ENCODE measurements around the gene FEM1A. TPM values are rescaled to one million over a fixed set of nuclear protein-coding genes. Genes with fewer than 3 reads are reported as not detected.
"Not testable (repeated sequence)": the region's sequence is repeated elsewhere in the genome, so short reads cannot be mapped to it uniquely, and the experiment has no call there.

Gene FEM1A
- total and polyA plus RNA-seq, 5 donors from 2014 or later = 2.2 to 11.9 (median 2.9) TPM

DNA sequence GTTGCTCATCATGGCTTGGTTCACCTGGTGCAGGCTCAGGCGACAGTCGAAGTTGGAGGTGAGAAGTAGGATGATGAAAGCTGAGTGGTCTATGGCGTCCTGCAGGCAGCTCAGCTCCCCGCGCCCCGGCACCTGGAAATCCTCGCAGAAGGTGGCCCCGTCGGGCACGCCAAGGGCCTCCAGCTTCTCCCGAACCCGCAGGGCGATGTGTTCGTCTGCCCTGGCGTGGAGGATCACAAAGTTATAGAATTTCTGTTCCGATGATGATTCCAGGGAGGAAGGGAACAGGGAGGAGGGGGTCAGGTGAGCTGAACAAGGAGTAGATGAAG lies 25.4 kb downstream of the FEM1A start:
- Mint-ChIP-seq H3K27ac (no peak overlapping the region), H3K36me3 (peaks cover 14% of the 10 kb centered on the region), H3K9me3 (no peaks in the 10 kb centered on the region), H3K4me3 (no peak overlapping the region), H3K4me1 (peaks cover 0 to 22% (median 7%) of the 10 kb centered on the region in 4 donors), H3K27me3 (peaks cover 5% of the 10 kb centered on the region)
- Histone ChIP-seq H3K27me3 (ENCODE audit: control insufficient read depth, insufficient read depth, low read length) (no peaks in the 10 kb centered on the region), H3K9me3 (ENCODE audit: control insufficient read depth in 2 of 2, low read length in 2 of 2) (no peaks in the 10 kb centered on the region), H3K4me1 (ENCODE audit: control insufficient read depth, insufficient read depth, low read length, poor library complexity, severe bottlenecking) (peaks cover 7% of the 10 kb centered on the region), H3K36me3 (ENCODE audit: control insufficient read depth, insufficient read depth, low read length) (peaks cover 12% of the 10 kb centered on the region), H3K27ac (ENCODE audit: insufficient read depth, low read length, poor library complexity, severe bottlenecking) (no peak overlapping the region), H3K4me3 (ENCODE audit: low read depth, low read length) (no peak overlapping the region)
- no peak for ATAC-seq (ENCODE audit: low read depth in 2 of 2)
- DNase-seq = no peak

DNA sequence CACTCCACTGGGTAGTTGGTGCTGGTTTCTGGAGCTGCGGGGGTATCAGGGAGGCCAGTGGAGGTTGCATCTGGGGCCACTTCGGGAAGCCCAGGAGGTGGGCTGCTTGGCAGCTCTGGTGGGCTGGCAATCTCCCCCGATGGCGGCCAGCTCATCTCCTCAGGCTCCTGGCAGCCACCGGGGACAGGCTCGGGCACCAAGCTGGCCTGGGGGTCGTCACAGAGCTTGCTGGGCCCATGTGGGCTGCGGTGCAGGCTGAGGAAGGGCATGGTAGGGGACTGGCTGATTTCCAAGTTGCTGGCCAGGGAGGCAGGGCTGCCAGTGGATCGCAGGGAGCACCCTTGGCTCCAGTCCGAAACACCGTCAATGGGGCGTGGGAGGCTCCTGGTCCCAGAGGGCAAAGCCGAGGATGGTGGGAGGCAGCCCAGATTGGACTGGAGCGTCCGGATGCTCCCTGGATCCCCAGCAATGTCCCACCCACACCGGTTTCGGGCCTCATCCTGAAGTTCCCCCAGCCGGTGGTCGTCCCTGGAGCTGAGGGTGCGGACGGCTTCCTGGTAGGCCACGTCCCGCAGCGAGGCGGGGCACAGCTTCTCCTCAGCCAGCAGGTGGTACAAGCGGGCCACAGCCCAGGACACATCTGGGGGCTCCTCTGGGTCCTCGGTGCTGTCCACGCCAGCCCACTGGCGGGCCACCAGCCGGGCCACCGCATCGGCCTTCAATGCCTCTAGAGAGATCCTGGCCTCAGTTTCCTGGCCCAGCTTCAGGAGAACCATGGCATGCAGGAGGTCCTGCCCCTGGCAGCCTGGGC lies 26.1 kb downstream of the FEM1A start:
- Histone ChIP-seq H3K36me3 (ENCODE audit: control insufficient read depth, insufficient read depth, low read length) (peaks cover 14% of the 10 kb centered on the region), H3K27ac (ENCODE audit: insufficient read depth, low read length, poor library complexity, severe bottlenecking) (no peak overlapping the region), H3K4me1 (ENCODE audit: control insufficient read depth, insufficient read depth, low read length, poor library complexity, severe bottlenecking) (peaks cover 7% of the 10 kb centered on the region), H3K27me3 (ENCODE audit: control insufficient read depth, insufficient read depth, low read length) (no peaks in the 10 kb centered on the region), H3K4me3 (ENCODE audit: low read depth, low read length) (no peak overlapping the region), H3K9me3 (ENCODE audit: control insufficient read depth in 2 of 2, low read length in 2 of 2) (no peaks in the 10 kb centered on the region)
- H3K27ac Mint-ChIP-seq = no peak overlapping the region
- H3K4me1 Mint-ChIP-seq = peaks cover 0 to 19% (median 7%) of the 10 kb centered on the region in 4 donors
- peaks cover 17% of the 10 kb centered on the region for H3K36me3 Mint-ChIP-seq
- H3K9me3 Mint-ChIP-seq = no peaks in the 10 kb centered on the region
- DNase-seq (no peak), ATAC-seq (ENCODE audit: low read depth in 2 of 2) (no peak)
- H3K4me3 Mint-ChIP-seq = no peak overlapping the region
- H3K27me3 Mint-ChIP-seq = peaks cover 5% of the 10 kb centered on the region

DNA sequence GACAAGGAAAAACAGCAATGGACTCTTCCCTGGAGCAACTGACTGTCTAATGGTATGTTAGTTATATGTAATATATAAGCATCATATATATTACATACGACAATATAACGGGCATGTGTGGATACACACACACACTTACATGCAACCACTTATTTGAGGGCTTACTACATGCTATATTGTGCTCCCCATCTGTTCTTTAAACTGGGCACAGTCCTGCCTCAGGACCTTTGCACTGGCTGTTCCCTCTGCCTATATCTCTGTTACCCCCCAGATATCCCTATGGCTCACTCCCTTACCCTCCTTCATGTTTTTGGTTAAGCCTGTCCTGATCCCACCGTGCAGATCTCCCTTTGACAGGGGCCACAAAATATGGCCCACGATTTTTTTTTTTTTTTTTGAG lies 29.7 kb downstream of the FEM1A start:
- Mint-ChIP-seq H3K27ac (peak overlapping the region in 1 of 3 donors; percentile 26), H3K4me3 (no peak overlapping the region), H3K27me3 (no peaks in the 10 kb centered on the region), H3K36me3 (peaks cover 18% of the 10 kb centered on the region), H3K9me3 (no peaks in the 10 kb centered on the region), H3K4me1 (peaks cover 0 to 5% (median 1%) of the 10 kb centered on the region in 4 donors)
- Histone ChIP-seq H3K27ac (ENCODE audit: insufficient read depth, low read length, poor library complexity, severe bottlenecking) (no peak overlapping the region), H3K9me3 (ENCODE audit: control insufficient read depth in 2 of 2, low read length in 2 of 2) (no peaks in the 10 kb centered on the region), H3K27me3 (ENCODE audit: control insufficient read depth, insufficient read depth, low read length) (no peaks in the 10 kb centered on the region), H3K4me3 (ENCODE audit: low read depth, low read length) (no peak overlapping the region), H3K36me3 (ENCODE audit: control insufficient read depth, insufficient read depth, low read length) (peaks cover 15% of the 10 kb centered on the region), H3K4me1 (ENCODE audit: control insufficient read depth, insufficient read depth, low read length, poor library complexity, severe bottlenecking) (no peaks in the 10 kb centered on the region)
- ATAC-seq (ENCODE audit: low read depth in 2 of 2) (no peak), DNase-seq (no peak)

DNA sequence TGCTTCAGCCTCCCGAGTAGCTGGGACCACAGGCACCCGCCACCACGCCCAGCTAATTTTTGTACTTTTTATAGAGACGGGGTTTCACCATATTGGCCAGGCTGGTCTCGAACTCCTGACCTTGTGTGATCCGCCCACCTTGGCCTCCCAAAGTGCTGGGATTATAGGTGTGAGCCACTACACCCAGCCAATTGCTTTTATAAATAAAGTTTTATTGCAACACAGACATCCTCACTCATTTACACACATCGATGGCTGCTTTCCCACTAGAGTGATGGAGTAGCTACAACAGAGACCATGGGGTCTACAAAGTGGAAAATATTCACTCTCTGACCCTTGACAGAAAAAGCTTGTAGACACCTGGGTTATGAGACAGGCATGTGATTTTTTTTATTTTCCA lies 30.8 kb downstream of the FEM1A start:
- not testable (repeated sequence) for H3K27ac ChIP-seq (ENCODE audit: insufficient read depth, low read length, poor library complexity, severe bottlenecking); H3K27ac Mint-ChIP-seq; H3K4me3 Mint-ChIP-seq; H3K9me3 Mint-ChIP-seq; H3K4me3 ChIP-seq (ENCODE audit: low read depth, low read length); H3K27me3 ChIP-seq (ENCODE audit: control insufficient read depth, insufficient read depth, low read length); H3K9me3 ChIP-seq (ENCODE audit: control insufficient read depth in 2 of 2, low read length in 2 of 2); DNase-seq; H3K4me1 Mint-ChIP-seq; ATAC-seq (ENCODE audit: low read depth in 2 of 2); H3K27me3 Mint-ChIP-seq; H3K4me1 ChIP-seq (ENCODE audit: control insufficient read depth, insufficient read depth, low read length, poor library complexity, severe bottlenecking)
- H3K36me3 ChIP-seq (ENCODE audit: control insufficient read depth, insufficient read depth, low read length) = peaks cover 15% of the 10 kb centered on the region
- H3K36me3 Mint-ChIP-seq = peaks cover 14% of the 10 kb centered on the region

DNA sequence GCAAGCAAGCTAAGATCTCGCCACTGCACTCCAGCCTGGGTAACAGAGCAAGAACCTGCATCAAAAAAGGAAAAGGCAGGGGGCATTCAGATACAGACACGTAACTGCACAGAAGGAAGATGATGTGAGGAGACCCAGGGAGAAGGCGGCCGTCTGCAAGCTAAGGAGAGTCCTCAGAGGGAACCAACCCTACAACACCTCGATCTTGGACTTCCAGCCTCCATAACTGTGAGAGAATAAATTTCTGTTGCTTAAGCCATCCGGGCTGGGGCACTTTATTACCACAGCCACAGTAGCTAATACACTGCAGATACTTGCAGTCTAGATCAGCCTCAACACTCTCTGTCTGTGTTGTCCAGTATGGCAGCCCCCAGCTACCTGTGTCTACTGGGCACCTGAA lies 32.0 kb downstream of the FEM1A start:
- no peaks in the 10 kb centered on the region for H3K9me3 ChIP-seq (ENCODE audit: control insufficient read depth in 2 of 2, low read length in 2 of 2)
- Mint-ChIP-seq H3K4me3 (no peak overlapping the region), H3K27ac (no peak overlapping the region), H3K27me3 (no peaks in the 10 kb centered on the region), H3K36me3 (peaks cover 7% of the 10 kb centered on the region), H3K4me1 (peaks cover 0 to 12% (median 2%) of the 10 kb centered on the region in 4 donors), H3K9me3 (no peaks in the 10 kb centered on the region)
- H3K27me3 ChIP-seq (ENCODE audit: control insufficient read depth, insufficient read depth, low read length) = no peaks in the 10 kb centered on the region
- H3K36me3 ChIP-seq (ENCODE audit: control insufficient read depth, insufficient read depth, low read length) = peaks cover 6% of the 10 kb centered on the region
- H3K4me1 ChIP-seq (ENCODE audit: control insufficient read depth, insufficient read depth, low read length, poor library complexity, severe bottlenecking) = no peaks in the 10 kb centered on the region
- no peak overlapping the region for H3K4me3 ChIP-seq (ENCODE audit: low read depth, low read length)
- H3K27ac ChIP-seq (ENCODE audit: insufficient read depth, low read length, poor library complexity, severe bottlenecking) = no peak overlapping the region
- DNase-seq = no peak
- no peak for ATAC-seq (ENCODE audit: low read depth in 2 of 2)

DNA sequence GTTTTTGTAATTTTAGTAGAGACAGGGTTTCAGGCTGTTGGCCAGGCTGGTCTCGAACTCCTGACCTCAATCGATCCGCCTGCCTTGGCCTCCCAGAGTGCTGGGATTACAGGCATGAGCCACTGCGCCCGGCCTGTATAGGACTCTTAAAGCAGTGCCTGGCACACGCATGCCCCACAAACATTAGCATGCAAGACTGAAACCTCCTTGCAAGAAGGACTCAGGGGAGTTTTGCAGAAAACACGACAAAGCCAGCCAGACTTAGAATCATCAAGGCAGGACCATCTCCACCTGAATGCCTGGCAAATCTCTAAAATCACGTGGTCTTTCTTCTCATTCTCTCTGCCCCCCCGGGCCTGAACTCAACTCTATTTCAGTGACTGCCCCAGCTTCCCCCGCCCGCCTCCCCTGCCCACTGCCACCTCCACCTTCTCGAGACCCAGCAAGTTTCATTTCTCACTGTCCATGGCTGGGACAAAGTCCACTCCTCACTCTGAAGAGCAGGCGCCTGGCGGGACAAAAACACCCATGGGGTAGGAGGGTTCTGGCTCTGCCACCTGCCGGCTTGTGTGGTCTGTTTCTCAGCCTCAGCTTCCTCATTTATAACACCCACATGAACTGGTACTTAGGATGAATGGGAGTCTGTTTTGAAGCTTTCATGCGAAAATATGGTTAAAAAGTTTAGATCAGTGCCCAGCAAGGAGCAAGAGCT lies 37.6 kb downstream of the FEM1A start:
- Mint-ChIP-seq H3K9me3 (no peaks in the 10 kb centered on the region), H3K27me3 (no peaks in the 10 kb centered on the region), H3K27ac (peak overlapping the region; percentile 77 to 91 (median 83)), H3K4me3 (peak overlapping the region; percentile 66 to 86 (median 82)), H3K4me1 (peaks cover 0 to 34% (median 17%) of the 10 kb centered on the region in 4 donors), H3K36me3 (no peaks in the 10 kb centered on the region)
- no peaks in the 10 kb centered on the region for H3K36me3 ChIP-seq (ENCODE audit: control insufficient read depth, insufficient read depth, low read length)
- peak in 1 of 3 donors; percentile 20 for DNase-seq
- H3K4me1 ChIP-seq (ENCODE audit: control insufficient read depth, insufficient read depth, low read length, poor library complexity, severe bottlenecking) = peaks cover 27% of the 10 kb centered on the region
- peak overlapping the region; percentile 10 for H3K4me3 ChIP-seq (ENCODE audit: low read depth, low read length)
- no peaks in the 10 kb centered on the region for H3K27me3 ChIP-seq (ENCODE audit: control insufficient read depth, insufficient read depth, low read length)
- no peaks in the 10 kb centered on the region for H3K9me3 ChIP-seq (ENCODE audit: control insufficient read depth in 2 of 2, low read length in 2 of 2)
- peak overlapping the region; percentile 60 for H3K27ac ChIP-seq (ENCODE audit: insufficient read depth, low read length, poor library complexity, severe bottlenecking)
- ATAC-seq (ENCODE audit: low read depth in 2 of 2) = no peak

DNA sequence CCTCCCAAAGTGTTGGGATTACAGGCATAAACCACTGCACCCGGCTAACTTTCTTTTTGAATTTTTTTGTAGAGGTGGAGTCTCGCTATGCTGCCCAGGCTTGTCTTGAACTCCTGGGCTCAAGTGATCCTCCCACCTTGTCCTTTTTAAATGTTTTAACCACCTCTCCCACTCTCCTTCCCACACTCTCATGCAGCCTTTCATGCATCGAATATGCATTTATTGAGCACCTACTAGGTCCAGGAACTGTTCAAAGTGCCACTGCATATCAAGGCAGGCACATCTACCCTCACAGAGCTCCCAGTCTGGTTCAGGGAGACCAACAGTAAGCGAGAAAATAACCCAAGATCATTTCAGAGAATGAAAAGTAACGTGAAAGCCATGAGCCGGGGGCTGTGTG lies 38.8 kb downstream of the FEM1A start:
- no peaks in the 10 kb centered on the region for H3K27me3 ChIP-seq (ENCODE audit: control insufficient read depth, insufficient read depth, low read length)
- H3K4me1 ChIP-seq (ENCODE audit: control insufficient read depth, insufficient read depth, low read length, poor library complexity, severe bottlenecking) = peaks cover 27% of the 10 kb centered on the region
- Mint-ChIP-seq H3K4me1 (peaks cover 0 to 34% (median 17%) of the 10 kb centered on the region in 4 donors), H3K36me3 (no peaks in the 10 kb centered on the region), H3K27me3 (no peaks in the 10 kb centered on the region), H3K4me3 (peak overlapping the region; percentile 92 to 94 (median 94)), H3K9me3 (no peaks in the 10 kb centered on the region), H3K27ac (peak overlapping the region; percentile 90 to 93 (median 93))
- peak overlapping the region; percentile 88 for H3K4me3 ChIP-seq (ENCODE audit: low read depth, low read length)
- H3K9me3 ChIP-seq (ENCODE audit: control insufficient read depth in 2 of 2, low read length in 2 of 2) = no peaks in the 10 kb centered on the region
- no peaks in the 10 kb centered on the region for H3K36me3 ChIP-seq (ENCODE audit: control insufficient read depth, insufficient read depth, low read length)
- ATAC-seq (ENCODE audit: low read depth in 2 of 2) (no peak), DNase-seq (no peak)
- H3K27ac ChIP-seq (ENCODE audit: insufficient read depth, low read length, poor library complexity, severe bottlenecking) = peak overlapping the region; percentile 90

All from CD4-positive, CD25-positive, alpha-beta regulatory T cell (primary cell).